Activated CD8-positive, alpha-beta T cell treated with anti-CD3 and anti-CD28 coated beads for 36 hours (primary cell): ENCODE results near the gene THAP2. TPM values are rescaled to one million over a fixed set of nuclear protein-coding genes. Genes with fewer than 3 reads are reported as not detected.
"Not testable (repeated sequence)": the region's sequence is repeated elsewhere in the genome, so short reads cannot be mapped to it uniquely, and the experiment has no call there.

Experiments
- ATAC-seq: fragments of 200-7000 bp; cut with Tn5 transposase; one replicate; pipeline ENCODE4 v1.10.0; 2021; ENCODE audit warnings: mild to moderate bottlenecking, moderate library complexity
- CTCF ChIA-PET: fragments of 350-600 bp; sonication (Branson Sonifier 250); formaldehyde crosslinking; loops from one replicate; lab custom pipeline; 2021; ENCODE audit warnings: antibody characterized with exemption; lab: Charles Lee
- POLR2A ChIA-PET: fragments of 350-600 bp; sonication (Branson Sonifier 250); formaldehyde crosslinking; loops from one replicate; lab custom pipeline; 2021; ENCODE audit warnings: antibody characterized with exemption; lab: Charles Lee
- DNase-seq: peaks from one replicate; pipeline ENCODE4 v3.0.0-alpha.2; 2020
- H3K27ac Mint-ChIP-seq: one replicate; pipeline ENCODE4 v1.8.0; 2021; ENCODE audit warnings: mild to moderate bottlenecking, mixed read lengths
- H3K27me3 Mint-ChIP-seq: one replicate; pipeline ENCODE4 v1.8.0; 2021; ENCODE audit warnings: mixed read lengths
- H3K36me3 Mint-ChIP-seq: one replicate; pipeline ENCODE4 v1.8.0; 2021; ENCODE audit warnings: low read depth, mixed read lengths
- H3K4me1 Mint-ChIP-seq: one replicate; pipeline ENCODE4 v1.8.0; 2021; ENCODE audit warnings: low read depth, mixed read lengths
- H3K4me3 Mint-ChIP-seq: one replicate; pipeline ENCODE4 v1.8.0; 2021; ENCODE audit warnings: mild to moderate bottlenecking, moderate library complexity, mixed read lengths
- H3K9me3 Mint-ChIP-seq: one replicate; pipeline ENCODE4 v1.8.0; 2021; ENCODE audit warnings: mixed read lengths
- CTCF ChIP-seq: fragments of 200-600 bp; IDR thresholded peaks from one replicate; pipeline ENCODE4 v1.8.0; 2022; ENCODE audit warnings: antibody characterized with exemption, mild to moderate bottlenecking
- intact Hi-C: fragments of 100-400 bp; cut with micrococcal nuclease; formaldehyde crosslinking; loops from one replicate; pipeline ENCODE4 v1.10.0; 2022
- total RNA-seq, 2 experiments: library from RNA; stranded (reverse); gene quantifications; one replicate each; pipeline ENCODE4 v1.2.3, GENCODE V29; 2021

Gene THAP2
- total RNA-seq, 2 experiments from 2014 or later: 10.8 to 12.2 TPM

DNA sequence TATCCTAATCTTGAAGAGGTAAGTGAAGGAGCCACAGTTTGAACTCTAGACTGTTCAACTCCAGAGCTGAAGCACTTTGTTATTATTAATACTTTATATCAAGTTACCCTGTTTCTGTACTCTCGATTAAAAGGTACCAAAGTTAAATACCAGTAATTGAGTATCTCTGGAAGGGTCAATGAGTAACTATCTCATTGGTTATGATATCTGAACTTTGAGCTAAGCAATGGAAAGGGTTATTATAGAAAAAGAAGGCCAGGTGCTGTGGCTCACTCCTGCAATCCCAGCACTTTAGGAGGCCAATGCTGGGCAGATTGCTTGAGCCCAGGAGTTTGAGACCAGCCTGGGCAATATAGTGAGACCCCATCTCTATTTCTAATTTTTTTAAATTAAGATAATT is 31.7 kb downstream of the THAP2 start:
- H3K27me3 Mint-ChIP-seq: no peaks in the 10 kb centered on the region
- ChIA-PET POLR2A (no interaction called here), CTCF (interaction anchor here (0.8 to 1.4 kb wide), 3 partner anchors 8 to 59 kb away, joined by 3 read pairs; partner anchors contain the start of gene RAB21)
- H3K27ac Mint-ChIP-seq: no peak overlapping the region
- peaks cover 4% of the 10 kb centered on the region for H3K4me1 Mint-ChIP-seq
- no peak for TF ChIP-seq CTCF
- H3K4me3 Mint-ChIP-seq: no peak overlapping the region
- H3K9me3 Mint-ChIP-seq: no peaks in the 10 kb centered on the region
- H3K36me3 Mint-ChIP-seq: peaks cover 11% of the 10 kb centered on the region
- intact Hi-C loops: no loop called here
- DNase-seq (no peak), ATAC-seq (no peak)

DNA sequence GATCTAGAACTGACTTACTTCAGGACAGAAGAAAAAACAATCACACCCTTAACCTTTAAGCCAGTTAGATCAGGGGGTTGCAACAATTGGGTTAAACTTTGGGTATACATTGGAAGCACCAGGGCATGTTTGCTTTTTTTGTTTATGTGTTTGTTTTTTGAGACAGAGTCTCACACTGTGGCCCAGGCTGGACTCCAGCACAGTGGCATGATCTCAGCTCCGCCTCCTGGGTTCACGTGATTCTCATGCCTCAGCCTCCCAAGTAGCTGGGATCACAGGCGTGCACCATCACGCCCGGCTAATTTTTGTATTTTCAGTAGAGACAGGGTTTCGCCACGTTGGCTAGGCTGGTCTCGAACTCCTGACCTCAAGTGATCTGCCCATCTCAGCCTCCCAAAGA is 38.1 kb downstream of the THAP2 start:
- H3K27ac Mint-ChIP-seq, H3K27me3 Mint-ChIP-seq, ATAC-seq, H3K9me3 Mint-ChIP-seq, H3K4me3 Mint-ChIP-seq, H3K4me1 Mint-ChIP-seq, DNase-seq, POLR2A ChIA-PET, intact Hi-C loops: not testable (repeated sequence)
- peaks cover 14% of the 10 kb centered on the region for H3K36me3 Mint-ChIP-seq
- CTCF ChIA-PET: interaction anchor here (0.6 kb wide), 1 partner anchor 15 kb away, joined by 3 read pairs; no protein-coding TSS in a partner anchor

- CTCF ChIA-PET: interaction anchor here (0.6 to 1.9 kb wide), 2 partner anchors 15 to 45 kb away, joined by 3 to 7 read pairs; no protein-coding TSS in a partner anchor
- ATAC-seq (no peak), DNase-seq (no peak)
- POLR2A ChIA-PET: no interaction called here
- Mint-ChIP-seq H3K9me3 (no peaks in the 10 kb centered on the region), H3K36me3 (peaks cover 14% of the 10 kb centered on the region), H3K27me3 (no peaks in the 10 kb centered on the region), H3K4me3 (no peak overlapping the region), H3K27ac (no peak overlapping the region), H3K4me1 (no peaks in the 10 kb centered on the region)
- intact Hi-C loops: no loop called here
- no peak for TF ChIP-seq CTCF
These were observed 38.5 kb downstream of the THAP2 start for GRCh38 chr12:71702590-71702989.

GRCh38 chr12:71703206-71703605 is 39.1 kb downstream of the THAP2 start:
- intact Hi-C loops: no loop called here
- ATAC-seq: no peak
- POLR2A ChIA-PET: no interaction called here
- Mint-ChIP-seq H3K4me1 (no peaks in the 10 kb centered on the region), H3K4me3 (no peak overlapping the region), H3K27me3 (no peaks in the 10 kb centered on the region), H3K9me3 (no peaks in the 10 kb centered on the region), H3K36me3 (peaks cover 16% of the 10 kb centered on the region), H3K27ac (no peak overlapping the region)
- no peak for DNase-seq
- no peak for TF ChIP-seq CTCF
- CTCF ChIA-PET: interaction anchor here (0.8 to 1.9 kb wide), 3 partner anchors 8 to 44 kb away, joined by 3 to 7 read pairs (median 4); partner anchors contain the start of gene TMEM19

GRCh38 chr12:71704920-71705319 is 40.8 kb downstream of the THAP2 start:
- ChIA-PET CTCF (no interaction called here), POLR2A (no interaction called here)
- H3K36me3 Mint-ChIP-seq: peaks cover 12% of the 10 kb centered on the region
- H3K4me1 Mint-ChIP-seq: no peaks in the 10 kb centered on the region
- H3K27ac Mint-ChIP-seq: no peak overlapping the region
- no peak for ATAC-seq
- no peak overlapping the region for H3K4me3 Mint-ChIP-seq
- no peaks in the 10 kb centered on the region for H3K27me3 Mint-ChIP-seq
- TF ChIP-seq CTCF: no peak
- intact Hi-C loops: no loop called here
- peaks cover 1% of the 10 kb centered on the region for H3K9me3 Mint-ChIP-seq
- no peak for DNase-seq
